ENCODE results near the gene JOSD1.

DNA sequence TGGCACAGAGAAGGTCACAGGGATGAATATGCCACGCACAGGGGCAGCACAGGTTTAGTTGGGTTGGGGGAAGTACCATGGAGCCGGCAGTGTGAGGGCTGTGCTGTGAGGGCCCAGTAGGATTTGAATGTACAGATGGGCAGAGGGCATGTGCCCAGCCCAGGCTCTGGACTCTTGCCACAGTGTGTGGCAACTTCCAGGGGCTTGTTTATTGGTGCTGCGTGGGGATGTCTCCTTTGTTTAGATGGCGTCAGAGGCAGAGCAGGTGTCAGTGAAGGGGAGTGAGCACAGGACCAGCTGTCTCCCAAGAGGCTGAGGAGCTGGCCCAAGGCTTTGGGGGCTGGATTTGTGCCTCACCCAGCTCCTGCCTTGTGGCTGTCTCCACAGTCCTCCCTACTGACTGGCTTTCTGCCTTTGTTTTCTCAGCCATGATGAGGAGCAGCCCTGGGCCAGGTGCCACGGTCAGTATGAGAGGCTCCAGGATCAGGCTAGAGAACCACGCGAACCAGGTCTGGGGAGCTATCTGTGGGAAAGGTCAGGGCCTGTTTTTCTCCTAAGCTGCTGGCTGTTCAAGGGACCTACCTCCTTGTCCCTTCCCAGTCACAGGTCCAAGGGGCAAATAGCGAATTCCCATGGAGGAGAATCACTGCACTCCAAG, 33.1 kb upstream of the JOSD1 start:
- TF ChIP-seq, protein P1, sequence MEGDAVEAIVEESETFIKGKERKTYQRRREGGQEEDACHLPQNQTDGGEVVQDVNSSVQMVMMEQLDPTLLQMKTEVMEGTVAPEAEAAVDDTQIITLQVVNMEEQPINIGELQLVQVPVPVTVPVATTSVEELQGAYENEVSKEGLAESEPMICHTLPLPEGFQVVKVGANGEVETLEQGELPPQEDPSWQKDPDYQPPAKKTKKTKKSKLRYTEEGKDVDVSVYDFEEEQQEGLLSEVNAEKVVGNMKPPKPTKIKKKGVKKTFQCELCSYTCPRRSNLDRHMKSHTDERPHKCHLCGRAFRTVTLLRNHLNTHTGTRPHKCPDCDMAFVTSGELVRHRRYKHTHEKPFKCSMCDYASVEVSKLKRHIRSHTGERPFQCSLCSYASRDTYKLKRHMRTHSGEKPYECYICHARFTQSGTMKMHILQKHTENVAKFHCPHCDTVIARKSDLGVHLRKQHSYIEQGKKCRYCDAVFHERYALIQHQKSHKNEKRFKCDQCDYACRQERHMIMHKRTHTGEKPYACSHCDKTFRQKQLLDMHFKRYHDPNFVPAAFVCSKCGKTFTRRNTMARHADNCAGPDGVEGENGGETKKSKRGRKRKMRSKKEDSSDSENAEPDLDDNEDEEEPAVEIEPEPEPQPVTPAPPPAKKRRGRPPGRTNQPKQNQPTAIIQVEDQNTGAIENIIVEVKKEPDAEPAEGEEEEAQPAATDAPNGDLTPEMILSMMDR (IDR thresholded peaks at IDR 0.05; ENCODE audit: poor library complexity) = no peak
- TF ChIP-seq EZH2phosphoT487 (IDR thresholded peaks at IDR 0.05; ENCODE audit: low read depth, severe bottlenecking, unreplicated experiment) = no peak
- TF ChIP-seq EZH2 (IDR thresholded peaks at IDR 0.05; ENCODE audit: borderline replicate concordance) = no peak
